ENCODE measurements around the gene RBM4. TPM values are rescaled to one million over a fixed set of nuclear protein-coding genes. Genes with fewer than 3 reads are reported as not detected.
"Not testable (repeated sequence)": the region's sequence is repeated elsewhere in the genome, so short reads cannot be mapped to it uniquely, and the experiment has no call there.

Gene RBM4
- total and polyA plus RNA-seq, 9 donors, result 98.1 to 167 (median 147) TPM

DNA sequence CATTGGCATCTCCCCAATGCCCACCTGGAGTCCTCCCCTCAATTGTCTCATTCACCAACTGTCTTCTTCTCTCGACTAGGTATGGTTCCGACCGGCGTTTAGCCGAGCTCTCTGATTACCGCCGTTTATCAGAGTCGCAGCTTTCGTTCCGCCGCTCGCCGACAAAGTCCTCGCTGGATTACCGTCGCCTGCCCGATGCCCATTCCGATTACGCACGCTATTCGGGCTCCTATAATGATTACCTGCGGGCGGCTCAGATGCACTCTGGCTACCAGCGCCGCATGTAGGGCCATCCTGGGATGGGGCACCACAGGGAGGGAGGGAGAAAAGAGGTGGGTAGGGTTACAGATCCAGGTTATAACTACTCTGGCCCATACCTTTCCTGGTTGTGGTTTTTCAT is 12.1 kb upstream of the RBM4 start:
- no peak for DNase-seq
- Histone ChIP-seq H3K9me3 (replicated peaks; ENCODE audit: control insufficient read depth, low read depth, low read length) (no peaks in the 10 kb centered on the region), H3K4me3 (ENCODE audit: low read length) (no peak overlapping the region), H3K27me3 (ENCODE audit: control insufficient read depth, insufficient read depth, low read length) (no peaks in the 10 kb centered on the region), H3K36me3 (ENCODE audit: control insufficient read depth, insufficient read depth, low read length) (peaks cover 73% of the 10 kb centered on the region), H3K4me1 (ENCODE audit: control insufficient read depth, insufficient read depth, low read length) (no peaks in the 10 kb centered on the region), H3K27ac (ENCODE audit: low read length) (no peak overlapping the region)
- 95% methylated on average over 25 of the region's 25 CpGs for WGBS (ENCODE audit: insufficient coverage)

DNA sequence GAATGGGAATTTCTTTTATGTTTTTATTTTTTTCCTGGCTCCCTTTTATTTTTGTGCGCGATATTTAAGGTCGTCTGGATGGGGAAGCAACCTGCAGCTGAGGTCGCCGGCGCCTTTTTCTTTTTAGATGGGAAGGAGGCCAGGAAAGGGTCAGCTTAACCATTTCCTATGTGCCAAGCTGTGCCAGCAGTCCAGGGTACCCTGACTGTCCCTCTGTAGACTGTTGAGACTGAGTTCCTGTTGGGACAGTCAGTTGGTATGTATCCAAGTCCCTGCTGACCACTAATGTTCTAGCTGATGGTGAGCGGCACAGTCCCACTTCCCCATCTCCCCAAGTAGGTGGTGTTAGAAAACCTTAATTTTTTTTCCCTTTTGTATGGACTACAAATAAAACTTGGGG is 11.6 kb upstream of the RBM4 start:
- H3K36me3 ChIP-seq (ENCODE audit: control insufficient read depth, insufficient read depth, low read length), result peaks cover 74% of the 10 kb centered on the region
- no peak overlapping the region for H3K27ac ChIP-seq (ENCODE audit: low read length)
- 100% methylated on average over 3 of the region's 7 CpGs for WGBS (ENCODE audit: insufficient coverage)
- no peak overlapping the region for H3K4me3 ChIP-seq (ENCODE audit: low read length)
- H3K9me3 ChIP-seq (replicated peaks; ENCODE audit: control insufficient read depth, low read depth, low read length), result no peaks in the 10 kb centered on the region
- no peak for DNase-seq
- H3K27me3 ChIP-seq (ENCODE audit: control insufficient read depth, insufficient read depth, low read length), result no peaks in the 10 kb centered on the region
- H3K4me1 ChIP-seq (ENCODE audit: control insufficient read depth, insufficient read depth, low read length), result no peaks in the 10 kb centered on the region

DNA sequence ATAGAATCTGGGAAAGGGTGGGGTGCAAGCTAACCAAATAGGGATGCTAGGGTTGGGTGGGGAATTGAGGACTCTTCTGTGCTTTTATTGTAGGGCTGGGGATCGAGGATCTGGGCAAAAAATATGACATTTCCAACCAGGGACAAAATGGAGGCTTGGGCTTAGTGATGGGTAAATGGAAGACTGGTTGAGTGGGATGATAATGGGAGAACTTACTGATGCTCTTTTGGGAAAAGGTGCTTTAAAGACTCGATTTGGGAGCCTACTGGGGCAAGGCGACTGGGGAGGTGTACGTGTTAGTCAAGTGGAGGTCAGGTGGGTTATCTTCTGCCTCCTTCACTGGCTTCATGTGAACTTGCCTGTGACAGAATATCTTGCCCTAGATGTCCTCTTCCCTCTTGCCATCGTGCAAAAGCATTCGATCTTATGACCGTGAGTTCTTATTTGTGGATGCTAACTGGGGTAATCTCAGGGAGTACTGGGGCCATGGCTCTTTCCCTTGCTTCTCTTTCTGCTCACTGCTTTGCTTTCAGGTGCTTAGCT is 10.4 kb upstream of the RBM4 start:
- 97% methylated on average over 3 of the region's 7 CpGs for WGBS (ENCODE audit: insufficient coverage)
- H3K36me3 ChIP-seq (ENCODE audit: control insufficient read depth, insufficient read depth, low read length), result peaks cover 71% of the 10 kb centered on the region

DNA sequence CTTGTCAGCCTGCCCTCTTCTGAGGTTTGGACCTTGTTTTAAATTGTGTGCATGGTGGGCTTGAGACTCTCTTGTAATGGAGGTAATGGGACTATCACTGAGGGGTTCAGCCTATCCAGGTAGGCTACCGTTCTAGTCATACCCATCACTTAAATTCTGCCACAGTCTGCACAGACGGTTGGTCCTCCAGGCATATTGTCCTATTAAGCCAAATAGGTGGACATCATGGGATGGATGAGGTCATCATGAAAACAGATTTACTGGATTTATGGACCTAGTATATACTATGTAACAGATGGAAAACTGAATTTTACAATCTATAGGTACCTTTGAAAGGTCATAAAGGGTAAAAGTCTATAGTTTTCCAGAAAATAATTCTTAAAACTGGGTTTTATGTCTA is 9.1 kb upstream of the RBM4 start:
- Histone ChIP-seq H3K9me3 (replicated peaks; ENCODE audit: control insufficient read depth, low read depth, low read length) (no peaks in the 10 kb centered on the region), H3K27me3 (ENCODE audit: control insufficient read depth, insufficient read depth, low read length) (no peaks in the 10 kb centered on the region), H3K4me3 (ENCODE audit: low read length) (no peak overlapping the region), H3K4me1 (ENCODE audit: control insufficient read depth, insufficient read depth, low read length) (no peaks in the 10 kb centered on the region), H3K27ac (ENCODE audit: low read length) (no peak overlapping the region), H3K36me3 (ENCODE audit: control insufficient read depth, insufficient read depth, low read length) (peaks cover 67% of the 10 kb centered on the region)
- no peak for DNase-seq
- no CpG with 5 or more reads among the region's 2 CpGs for WGBS (ENCODE audit: insufficient coverage)

More for the DNA sequence above, 10.4 kb upstream of the RBM4 start:
- no peaks in the 10 kb centered on the region for H3K9me3 ChIP-seq (replicated peaks; ENCODE audit: control insufficient read depth, low read depth, low read length)
- no peaks in the 10 kb centered on the region for H3K4me1 ChIP-seq (ENCODE audit: control insufficient read depth, insufficient read depth, low read length)
- H3K4me3 ChIP-seq (ENCODE audit: low read length), result no peak overlapping the region
- H3K27me3 ChIP-seq (ENCODE audit: control insufficient read depth, insufficient read depth, low read length), result no peaks in the 10 kb centered on the region
- H3K27ac ChIP-seq (ENCODE audit: low read length), result no peak overlapping the region
- no peak for DNase-seq

DNA sequence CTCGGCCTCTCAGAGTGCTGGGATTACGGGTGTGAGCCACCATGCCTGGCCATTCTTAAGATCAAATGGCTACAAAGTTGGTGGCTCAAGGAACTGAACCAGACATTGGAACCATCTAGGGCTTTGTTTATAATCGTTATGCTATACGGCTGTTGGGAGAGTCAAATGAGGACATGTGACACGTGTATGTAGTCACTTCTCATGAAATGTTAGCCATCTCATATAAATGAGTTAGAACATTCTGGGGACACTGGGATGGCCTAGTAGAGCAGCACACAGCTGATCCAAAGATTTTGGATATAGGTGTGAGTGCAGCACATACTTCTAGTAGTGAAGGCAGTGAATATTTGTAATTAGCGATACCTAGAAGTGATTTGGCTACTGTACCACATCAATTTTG is 6.6 kb upstream of the RBM4 start:
- 93% methylated on average over 5 of the region's 6 CpGs for WGBS (ENCODE audit: insufficient coverage)
- Histone ChIP-seq H3K4me1 (ENCODE audit: control insufficient read depth, insufficient read depth, low read length) (no peaks in the 10 kb centered on the region), H3K4me3 (ENCODE audit: low read length) (no peak overlapping the region), H3K36me3 (ENCODE audit: control insufficient read depth, insufficient read depth, low read length) (peaks cover 43% of the 10 kb centered on the region), H3K9me3 (replicated peaks; ENCODE audit: control insufficient read depth, low read depth, low read length) (no peaks in the 10 kb centered on the region), H3K27me3 (ENCODE audit: control insufficient read depth, insufficient read depth, low read length) (no peaks in the 10 kb centered on the region), H3K27ac (ENCODE audit: low read length) (no peak overlapping the region)
- no peak for DNase-seq

DNA sequence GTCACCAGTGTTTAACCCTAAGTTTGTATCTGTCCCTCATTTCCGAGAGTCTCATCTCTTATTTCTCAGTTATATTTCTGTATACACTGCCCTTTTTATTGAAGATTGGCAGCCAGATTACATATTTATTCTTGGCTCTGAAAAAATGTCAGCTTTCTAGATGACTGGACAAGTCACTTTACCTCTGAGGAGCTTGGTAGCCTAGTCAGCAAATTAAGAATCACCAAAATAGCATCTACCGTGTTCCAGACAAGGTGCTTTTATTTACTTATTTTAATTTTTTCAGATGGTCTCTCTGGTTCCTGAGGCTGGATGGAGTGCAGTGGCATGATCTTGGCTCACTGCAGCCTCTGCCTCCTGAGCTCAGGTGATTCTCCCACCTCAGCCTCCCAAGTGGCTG is 5.6 kb upstream of the RBM4 start:
- WGBS (ENCODE audit: insufficient coverage), result no CpG with 5 or more reads among the region's 2 CpGs
- H3K27me3 ChIP-seq (ENCODE audit: control insufficient read depth, insufficient read depth, low read length), result no peaks in the 10 kb centered on the region
- no peak overlapping the region for H3K27ac ChIP-seq (ENCODE audit: low read length)
- H3K4me1 ChIP-seq (ENCODE audit: control insufficient read depth, insufficient read depth, low read length), result peaks cover 10% of the 10 kb centered on the region
- no peaks in the 10 kb centered on the region for H3K9me3 ChIP-seq (replicated peaks; ENCODE audit: control insufficient read depth, low read depth, low read length)
- no peak for DNase-seq
- H3K4me3 ChIP-seq (ENCODE audit: low read length), result no peak overlapping the region
- peaks cover 32% of the 10 kb centered on the region for H3K36me3 ChIP-seq (ENCODE audit: control insufficient read depth, insufficient read depth, low read length)

DNA sequence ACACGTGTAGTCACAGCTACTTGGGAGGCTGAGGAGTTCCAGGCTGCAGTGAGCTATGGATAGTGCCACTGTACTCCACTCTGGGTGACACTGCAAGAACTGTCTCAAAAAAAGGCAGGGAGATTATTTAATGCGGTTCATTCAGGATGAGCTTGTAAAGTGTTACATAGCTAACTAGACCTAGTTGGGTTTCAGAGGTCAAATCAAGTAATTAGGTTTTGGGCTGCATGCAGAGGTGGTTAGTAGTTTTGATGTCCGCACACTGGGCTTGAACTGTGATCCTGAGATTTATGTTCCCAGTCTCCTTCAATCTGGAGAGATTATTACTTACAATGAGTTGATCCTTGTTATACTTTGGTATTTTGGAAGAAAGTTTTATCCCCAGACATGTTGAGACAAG is 2.1 kb upstream of the RBM4 start:
- H3K27ac ChIP-seq (ENCODE audit: low read length), result no peak overlapping the region
- no peaks in the 10 kb centered on the region for H3K9me3 ChIP-seq (replicated peaks; ENCODE audit: control insufficient read depth, low read depth, low read length)
- 64% methylated on average over 2 of the region's 3 CpGs for WGBS (ENCODE audit: insufficient coverage)
- no peak overlapping the region for H3K4me3 ChIP-seq (ENCODE audit: low read length)
- H3K36me3 ChIP-seq (ENCODE audit: control insufficient read depth, insufficient read depth, low read length), result peaks cover 28% of the 10 kb centered on the region
- H3K27me3 ChIP-seq (ENCODE audit: control insufficient read depth, insufficient read depth, low read length), result no peaks in the 10 kb centered on the region
- peaks cover 26% of the 10 kb centered on the region for H3K4me1 ChIP-seq (ENCODE audit: control insufficient read depth, insufficient read depth, low read length)
- no peak for DNase-seq

DNA sequence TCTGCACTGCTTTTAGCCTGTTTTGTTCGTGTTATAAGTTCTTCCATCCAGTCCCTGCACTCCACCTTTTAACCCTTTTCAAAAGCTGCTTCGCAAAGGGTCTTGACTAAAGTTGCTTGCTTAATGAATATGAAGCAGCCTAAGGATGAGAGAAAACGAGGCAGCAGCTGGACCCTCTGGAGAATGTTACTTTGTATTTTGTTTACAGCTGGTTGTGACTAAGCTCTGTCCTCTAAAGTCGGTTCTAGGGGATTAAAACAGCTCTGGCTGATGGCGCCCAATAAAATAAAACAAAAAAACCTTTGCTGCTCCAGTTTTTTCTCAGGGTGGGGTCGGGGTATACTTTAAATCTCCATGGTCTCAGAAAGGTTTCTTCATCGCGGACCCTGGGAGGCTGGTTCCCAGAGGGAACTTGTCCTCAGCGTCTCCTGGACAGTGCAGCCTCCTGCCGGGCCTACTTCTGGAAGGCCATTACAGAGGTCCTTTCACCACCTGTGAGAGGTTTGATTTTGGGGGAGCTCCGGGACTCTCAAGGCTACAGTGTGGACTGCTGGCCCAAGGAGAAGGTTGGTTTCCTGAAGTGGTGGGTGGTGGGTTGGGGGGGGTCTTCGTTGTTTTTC is 836 bp upstream of the RBM4 start:
- no peak for DNase-seq
- Histone ChIP-seq H3K27me3 (ENCODE audit: control insufficient read depth, insufficient read depth, low read length) (no peaks in the 10 kb centered on the region), H3K4me1 (ENCODE audit: control insufficient read depth, insufficient read depth, low read length) (peaks cover 31% of the 10 kb centered on the region), H3K4me3 (ENCODE audit: low read length) (peak overlapping the region; percentile 60), H3K9me3 (replicated peaks; ENCODE audit: control insufficient read depth, low read depth, low read length) (no peaks in the 10 kb centered on the region), H3K27ac (ENCODE audit: low read length) (peak overlapping the region; percentile 87), H3K36me3 (ENCODE audit: control insufficient read depth, insufficient read depth, low read length) (peaks cover 32% of the 10 kb centered on the region)
- 8% methylated on average over 2 of the region's 12 CpGs for WGBS (ENCODE audit: insufficient coverage)

DNA sequence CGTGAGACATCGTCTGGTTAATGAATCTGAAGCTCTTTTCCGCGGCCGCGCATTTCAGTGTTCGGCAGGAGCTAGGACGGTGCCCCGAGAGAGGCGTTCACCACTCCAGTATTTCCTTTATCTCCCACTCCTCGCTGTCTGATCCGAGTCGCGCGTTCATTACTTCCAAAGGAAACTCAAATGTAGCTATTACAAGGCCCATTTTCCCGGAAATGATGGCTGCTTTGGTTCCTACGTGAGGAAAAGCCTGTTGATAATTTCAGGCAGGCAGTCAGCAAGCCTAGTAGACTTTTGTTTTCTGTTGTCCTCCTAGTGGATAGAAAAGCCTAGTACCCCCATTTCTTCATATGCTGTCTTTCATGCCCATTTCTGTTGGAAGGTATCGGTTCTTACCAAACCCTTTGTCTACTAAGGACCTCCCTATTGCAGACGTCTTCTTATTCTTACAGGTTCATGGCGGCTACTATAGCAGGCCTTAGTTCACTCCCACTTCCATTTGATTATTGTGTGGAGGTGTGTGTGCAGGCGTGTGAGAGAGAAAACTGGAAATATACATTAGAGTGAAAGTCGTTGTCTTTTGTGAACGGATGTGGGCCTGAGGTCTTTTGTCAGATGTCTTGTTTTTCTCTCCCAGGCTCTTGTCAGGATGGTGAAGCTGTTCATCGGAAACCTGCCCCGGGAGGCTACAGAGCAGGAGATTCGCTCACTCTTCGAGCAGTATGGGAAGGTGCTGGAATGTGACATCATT is 737 bp downstream of the RBM4 start:
- H3K27ac ChIP-seq (ENCODE audit: low read length), result peak overlapping the region; percentile 99
- peak; percentile 75 for DNase-seq
- H3K36me3 ChIP-seq (ENCODE audit: control insufficient read depth, insufficient read depth, low read length), result peaks cover 36% of the 10 kb centered on the region
- no peaks in the 10 kb centered on the region for H3K27me3 ChIP-seq (ENCODE audit: control insufficient read depth, insufficient read depth, low read length)
- WGBS (ENCODE audit: insufficient coverage), result 0% methylated on average over 16 of the region's 27 CpGs
- H3K9me3 ChIP-seq (replicated peaks; ENCODE audit: control insufficient read depth, low read depth, low read length), result no peaks in the 10 kb centered on the region
- peak overlapping the region; percentile 76 for H3K4me3 ChIP-seq (ENCODE audit: low read length)
- peaks cover 43% of the 10 kb centered on the region for H3K4me1 ChIP-seq (ENCODE audit: control insufficient read depth, insufficient read depth, low read length)

DNA sequence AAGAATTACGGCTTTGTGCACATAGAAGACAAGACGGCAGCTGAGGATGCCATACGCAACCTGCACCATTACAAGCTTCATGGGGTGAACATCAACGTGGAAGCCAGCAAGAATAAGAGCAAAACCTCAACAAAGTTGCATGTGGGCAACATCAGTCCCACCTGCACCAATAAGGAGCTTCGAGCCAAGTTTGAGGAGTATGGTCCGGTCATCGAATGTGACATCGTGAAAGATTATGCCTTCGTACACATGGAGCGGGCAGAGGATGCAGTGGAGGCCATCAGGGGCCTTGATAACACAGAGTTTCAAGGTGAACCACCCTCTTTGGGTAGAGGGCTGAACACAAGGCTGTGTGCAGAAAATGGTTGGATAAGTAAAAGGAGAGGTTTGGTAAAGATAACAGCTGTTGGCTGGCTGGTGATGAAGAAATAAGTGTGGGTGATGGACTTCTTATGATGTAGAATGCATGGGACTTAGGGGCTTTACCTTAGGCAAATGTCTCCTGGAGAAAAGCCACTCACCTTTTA is 1.4 kb downstream of the RBM4 start:
- DNase-seq; H3K27me3 ChIP-seq (ENCODE audit: control insufficient read depth, insufficient read depth, low read length); H3K9me3 ChIP-seq (replicated peaks; ENCODE audit: control insufficient read depth, low read depth, low read length); H3K27ac ChIP-seq (ENCODE audit: low read length): not testable (repeated sequence)
- peaks cover 45% of the 10 kb centered on the region for H3K4me1 ChIP-seq (ENCODE audit: control insufficient read depth, insufficient read depth, low read length)
- peak overlapping the region; percentile 76 for H3K4me3 ChIP-seq (ENCODE audit: low read length)
- 84% methylated on average over 2 of the region's 10 CpGs for WGBS (ENCODE audit: insufficient coverage)
- H3K36me3 ChIP-seq (ENCODE audit: control insufficient read depth, insufficient read depth, low read length), result peaks cover 41% of the 10 kb centered on the region
